T-cell (primary cell): Measurements from ENCODE around the gene AKAP13. TPM values are rescaled to one million over a fixed set of nuclear protein-coding genes. Genes with fewer than 3 reads are reported as not detected.
A peak's percentile ranks its signal among the peaks of the same experiment; 100 is the strongest.

Experiments
- ATAC-seq, 4 experiments: fragments of 200-7000 bp in 3 of 4; fragments of 150-1000 bp in 1 of 4; cut with Tn5 transposase; replicated peaks in 1 of 4; 1 replicate in 3 of 4; 2 replicates in 1 of 4; pipeline ENCODE4 v1.10.0; 2021; ENCODE audit warnings: moderate library complexity in 3 of 4, mild to moderate bottlenecking in 2 of 4, moderate number of reproducible peaks in 1 of 4
- CTCF ChIA-PET, 2 donors: fragments of 300-600 bp; sonication (Branson Sonifier 250); formaldehyde crosslinking; loops; one replicate each; lab custom pipeline; 2022; ENCODE audit warnings: antibody characterized with exemption in 2 of 2; lab: Charles Lee
- POLR2A ChIA-PET, 2 donors: fragments of 300-600 bp; sonication (Branson Sonifier 250); formaldehyde crosslinking; loops; one replicate each; lab custom pipeline; 2022; ENCODE audit warnings: antibody characterized with exemption in 2 of 2; lab: Charles Lee
- DNase-seq, 35 experiments: peaks; one replicate each; pipeline versions ENCODE4 v3.0.0 to v3.0.0-alpha.2; 2013 to 2023
- H3K27ac ChIP-seq: one replicate; pipeline ENCODE4 v1.5.1; 2013; ENCODE audit warnings: low read length
- H3K27me3 ChIP-seq, 2 experiments: replicated peaks in 1 of 2; 1 replicate in 1 of 2; 2 replicates in 1 of 2; pipeline versions ENCODE4 v1.6.1 to v1.7.0; 2013; ENCODE audit warnings: low read length in 1 of 2, mixed read lengths in 1 of 2; ENCODE audit not compliant: control insufficient read depth in 2 of 2, insufficient read depth in 2 of 2; ENCODE audit errors: extremely low read depth in 1 of 2
- H3K36me3 ChIP-seq, 2 donors: 1 replicate in 1 of 2; 2 replicates in 1 of 2; pipeline versions ENCODE4 v1.6.1 to v1.7.0; 2013; ENCODE audit warnings: low read length in 1 of 2; ENCODE audit not compliant: control insufficient read depth in 2 of 2, insufficient read depth in 1 of 2; ENCODE audit errors: extremely low read depth in 1 of 2
- H3K4me1 ChIP-seq, 2 experiments: 1 replicate in 1 of 2; 2 replicates in 1 of 2; pipeline versions ENCODE4 v1.6.1 to v1.7.0; 2013; ENCODE audit warnings: low read length in 2 of 2, mixed read lengths in 1 of 2; ENCODE audit not compliant: insufficient read depth in 2 of 2, control insufficient read depth in 1 of 2; ENCODE audit errors: extremely low read depth in 1 of 2
- H3K4me3 ChIP-seq, 2 donors: 1 replicate in 1 of 2; 2 replicates in 1 of 2; pipeline versions ENCODE4 v1.5.1 to v1.7.0; 2013; ENCODE audit warnings: mild to moderate bottlenecking in 2 of 2, low read length in 1 of 2, moderate library complexity in 1 of 2; ENCODE audit not compliant: control insufficient read depth in 1 of 2; ENCODE audit errors: extremely low read depth in 1 of 2
- H3K9me3 ChIP-seq: 2 replicates; pipeline ENCODE4 v1.7.0; 2013
- H3K27ac Mint-ChIP-seq, 2 donors: one replicate each; pipeline ENCODE4 v1.8.0; 2020 to 2021; ENCODE audit warnings: mild to moderate bottlenecking in 2 of 2, mixed read lengths in 2 of 2
- H3K27me3 Mint-ChIP-seq, 2 donors: one replicate each; pipeline ENCODE4 v1.8.0; 2021 to 2022; ENCODE audit warnings: mixed read lengths in 2 of 2
- H3K36me3 Mint-ChIP-seq: one replicate; pipeline ENCODE4 v1.8.0; 2021; ENCODE audit warnings: mixed read lengths
- H3K4me1 Mint-ChIP-seq, 3 donors: one replicate each; pipeline ENCODE4 v1.8.0; 2020 to 2022; ENCODE audit warnings: mixed read lengths in 3 of 3, mild to moderate bottlenecking in 1 of 3
- H3K4me3 Mint-ChIP-seq, 3 donors: one replicate each; pipeline ENCODE4 v1.8.0; 2020 to 2022; ENCODE audit warnings: mild to moderate bottlenecking in 3 of 3, mixed read lengths in 3 of 3, moderate library complexity in 3 of 3
- H3K9me3 Mint-ChIP-seq, 3 donors: one replicate each; pipeline ENCODE4 v1.8.0; 2020 to 2022; ENCODE audit warnings: mixed read lengths in 3 of 3
- WGBS: methylation state at CpG from one replicate; pipeline ENCODE4 v1.1.5; 2013; ENCODE audit warnings: missing lambda C conversion rate; ENCODE audit not compliant: insufficient coverage; 5-methylcytosine and 5-hydroxymethylcytosine counted together
- total RNA-seq, 35 experiments: library from RNA in 6 of 35; stranded (reverse) in 6 of 35; fragments of 120-200 nt in 1 of 35; gene quantifications; one replicate each; pipeline versions ENCODE4 v1.2.1 to v1.2.4 and lab custom pipeline; 2013 to 2026

The AKAP13 gene
- total RNA-seq, 5 donors from 2014 or later (not counting 1 experiment from before 2014, with no cell fraction given), result 232 to 391 (median 281) TPM

GRCh38 chr15:85781099-85781498 is 400.7 kb downstream of the AKAP13 start:
- Mint-ChIP-seq H3K27ac (no peak overlapping the region), H3K27me3 (no peaks in the 10 kb centered on the region), H3K4me1 (peaks cover 55 to 62% (median 57%) of the 10 kb centered on the region in 3 donors), H3K4me3 (no peak overlapping the region), H3K36me3 (peaks cover 10% of the 10 kb centered on the region), H3K9me3 (no peaks in the 10 kb centered on the region)
- ChIA-PET CTCF (no interaction called here), POLR2A (interaction anchor here in 1 of 2 donors (0.7 kb wide), 1 partner anchor 41 kb away, joined by 3 read pairs; no protein-coding TSS in a partner anchor)
- H3K27me3 ChIP-seq, result no peaks in the 10 kb centered on the region
- DNase-seq (no peak), ATAC-seq (no peak)
- WGBS, result 97% methylated on average over 5 of the region's 7 CpGs
- no peaks in the 10 kb centered on the region for H3K9me3 ChIP-seq
- H3K4me3 ChIP-seq, result no peak overlapping the region
- H3K36me3 ChIP-seq, result no peaks in the 10 kb centered on the region
- H3K27ac ChIP-seq, result no peak overlapping the region
- peaks cover 13 to 26% of the 10 kb centered on the region in 2 experiments for H3K4me1 ChIP-seq

- Histone ChIP-seq H3K4me1 (peaks cover 20 to 33% of the 10 kb centered on the region in 2 experiments), H3K9me3 (no peaks in the 10 kb centered on the region), H3K27me3 (no peaks in the 10 kb centered on the region), H3K36me3 (no peaks in the 10 kb centered on the region), H3K4me3 (no peak overlapping the region), H3K27ac (no peak overlapping the region)
- CTCF ChIA-PET, result no interaction called here
- peaks cover 10% of the 10 kb centered on the region for H3K36me3 Mint-ChIP-seq
- H3K9me3 Mint-ChIP-seq, result no peaks in the 10 kb centered on the region
- POLR2A ChIA-PET, result interaction anchor here in 1 of 2 donors (0.7 kb wide), 1 partner anchor 42 kb away, joined by 3 read pairs; no protein-coding TSS in a partner anchor
- WGBS, result 93% methylated on average over 4 of the region's 6 CpGs
- no peak overlapping the region for H3K4me3 Mint-ChIP-seq
- ATAC-seq (no peak), DNase-seq (no peak)
- H3K4me1 Mint-ChIP-seq, result peaks cover 63 to 66% (median 64%) of the 10 kb centered on the region in 3 donors
- no peaks in the 10 kb centered on the region for H3K27me3 Mint-ChIP-seq
- H3K27ac Mint-ChIP-seq, result no peak overlapping the region
Measured at GRCh38 chr15:85782064-85782463, 401.7 kb downstream of the AKAP13 start.

GRCh38 chr15:85785887-85786780 is 405.7 kb downstream of the AKAP13 start:
- Mint-ChIP-seq H3K36me3 (peaks cover 3% of the 10 kb centered on the region), H3K4me1 (peaks cover 62 to 65% (median 65%) of the 10 kb centered on the region in 3 donors), H3K9me3 (no peaks in the 10 kb centered on the region), H3K27me3 (no peaks in the 10 kb centered on the region), H3K4me3 (peak overlapping the region; percentile 54 to 81 (median 74)), H3K27ac (peak overlapping the region; percentile 91)
- no peak for DNase-seq
- Histone ChIP-seq H3K4me1 (peaks cover 20 to 40% of the 10 kb centered on the region in 2 experiments), H3K9me3 (no peaks in the 10 kb centered on the region), H3K4me3 (peak overlapping the region; percentile 28 to 58), H3K27me3 (no peaks in the 10 kb centered on the region), H3K27ac (peak overlapping the region; percentile 52), H3K36me3 (no peaks in the 10 kb centered on the region)
- ChIA-PET POLR2A (interaction anchor here (0.5 to 0.6 kb wide), 3 partner anchors 17 to 339 kb away, joined by 3 to 4 read pairs (median 3); no protein-coding TSS in a partner anchor), CTCF (interaction anchor here in 1 of 2 donors (0.7 kb wide), 1 partner anchor 470 kb away, joined by 3 read pairs; no protein-coding TSS in a partner anchor)
- 42% methylated on average over 6 of the region's 10 CpGs for WGBS
- peak in 3 of 4 experiments; percentile 29 to 46 (median 39) for ATAC-seq

- no peaks in the 10 kb centered on the region for H3K27me3 Mint-ChIP-seq
- H3K36me3 Mint-ChIP-seq, result peaks cover 3% of the 10 kb centered on the region
- no peaks in the 10 kb centered on the region for H3K9me3 Mint-ChIP-seq
- DNase-seq (no peak), ATAC-seq (no peak)
- no peaks in the 10 kb centered on the region for H3K27me3 ChIP-seq
- ChIA-PET POLR2A (interaction anchor here in 1 of 2 donors (0.6 kb wide), 1 partner anchor 17 kb away, joined by 3 read pairs; no protein-coding TSS in a partner anchor), CTCF (no interaction called here)
- no peak overlapping the region for H3K27ac ChIP-seq
- no peaks in the 10 kb centered on the region for H3K36me3 ChIP-seq
- 100% methylated on average over 1 of the region's 3 CpGs for WGBS
- H3K4me1 Mint-ChIP-seq, result peaks cover 67 to 68% (median 68%) of the 10 kb centered on the region in 3 donors
- H3K27ac Mint-ChIP-seq, result peak overlapping the region; percentile 91
- no peaks in the 10 kb centered on the region for H3K9me3 ChIP-seq
- peak overlapping the region in 1 of 3 donors; percentile 81 for H3K4me3 Mint-ChIP-seq
- no peak overlapping the region for H3K4me3 ChIP-seq
- peaks cover 20 to 41% of the 10 kb centered on the region in 2 experiments for H3K4me1 ChIP-seq
Measured at GRCh38 chr15:85786781-85787114, 406.3 kb downstream of the AKAP13 start.

GRCh38 chr15:85788771-85789495 is 408.5 kb downstream of the AKAP13 start:
- no peak overlapping the region for H3K4me3 ChIP-seq
- CTCF ChIA-PET, result interaction anchor here (0.7 to 1.0 kb wide), 2 partner anchors 62 to 125 kb away, joined by 3 read pairs; no protein-coding TSS in a partner anchor
- POLR2A ChIA-PET, result no interaction called here
- H3K4me3 Mint-ChIP-seq, result no peak overlapping the region
- ATAC-seq, result no peak
- H3K36me3 ChIP-seq, result no peaks in the 10 kb centered on the region
- no peaks in the 10 kb centered on the region for H3K9me3 Mint-ChIP-seq
- peaks cover 23 to 58% of the 10 kb centered on the region in 2 experiments for H3K4me1 ChIP-seq
- no peaks in the 10 kb centered on the region for H3K27me3 Mint-ChIP-seq
- no peaks in the 10 kb centered on the region for H3K9me3 ChIP-seq
- no peak for DNase-seq
- peaks cover 3% of the 10 kb centered on the region for H3K36me3 Mint-ChIP-seq
- H3K27ac ChIP-seq, result no peak overlapping the region
- H3K27me3 ChIP-seq, result no peaks in the 10 kb centered on the region
- 92% methylated on average over 7 of the region's 12 CpGs for WGBS
- peaks cover 71 to 81% (median 76%) of the 10 kb centered on the region in 3 donors for H3K4me1 Mint-ChIP-seq
- H3K27ac Mint-ChIP-seq, result peak overlapping the region; percentile 40 to 76

GRCh38 chr15:85789496-85789875 is 409.1 kb downstream of the AKAP13 start:
- Mint-ChIP-seq H3K36me3 (peaks cover 3% of the 10 kb centered on the region), H3K27ac (peak overlapping the region in 1 of 2 donors; percentile 43), H3K4me3 (no peak overlapping the region), H3K27me3 (no peaks in the 10 kb centered on the region), H3K4me1 (peaks cover 68 to 78% (median 72%) of the 10 kb centered on the region in 3 donors), H3K9me3 (no peaks in the 10 kb centered on the region)
- no peak overlapping the region for H3K4me3 ChIP-seq
- WGBS, result 92% methylated on average over 6 of the region's 7 CpGs
- H3K4me1 ChIP-seq, result peaks cover 23 to 54% of the 10 kb centered on the region in 2 experiments
- H3K9me3 ChIP-seq, result no peaks in the 10 kb centered on the region
- H3K27ac ChIP-seq, result no peak overlapping the region
- no peaks in the 10 kb centered on the region for H3K27me3 ChIP-seq
- ChIA-PET POLR2A (no interaction called here), CTCF (no interaction called here)
- DNase-seq, result no peak
- no peaks in the 10 kb centered on the region for H3K36me3 ChIP-seq
- ATAC-seq, result no peak
